Heart left ventricle (tissue), 13 donors: ENCODE measurements around the gene SORCS2.

ENCODE experiments used
- CTCF ChIP-seq, 12 donors: fragments of 200-600 bp; sonication (generic) in 4 of 12; IDR thresholded peaks; one replicate each; pipeline versions ENCODE4 v1.5.0 to v1.8.0; 2018 to 2022; ENCODE audit warnings: antibody characterized with exemption in 12 of 12, mild to moderate bottlenecking in 5 of 12
- POLR2A ChIP-seq, 2 donors: fragments of 450-650 bp; IDR thresholded peaks; one replicate each; pipeline ENCODE4 v1.6.1; 2017; ENCODE audit warnings: antibody characterized with exemption in 2 of 2, mild to moderate bottlenecking in 2 of 2, moderate library complexity in 2 of 2
- donor health status: ischemic (EF 13 %, LVEDD 7.1; RV severe dilation, severe dysfunction).
- donor health status: DM: no; HTN: yes; CAD: no.
- donor health status: DM: no; HTN: no; CAD: no.
- donor health status: ischemic (EF 25% LVEDD 6.9; RV normal size, moderate dysfunction).
- donor health status: ischemic (EF 25% LVEDD 5.7; RV mildly dilated, moderate dysfunction).
- donor health status: ischemic (EF 35%, LVEDD 5.7; RV mildly dilated, moderate dysfunction).
- donor health status: nonischemic (EF 11% LVEDD 7.7; RV severe dilation, severe dysfunction).
- donor health status: DM: yes; HTN: yes; CAD: no.
- donor health status: PGD.
- donor health status: ischemic (EF 29% LVEDD 5.4; RV normal size, mild dysfunction).
- donor health status: nonischemic (EF 23%, LVEDD 6.1; RV moderate dilation, normal function).

- no peak for TF ChIP-seq CTCF (IDR thresholded peaks at IDR 0.05)
- no peak for TF ChIP-seq POLR2A (IDR thresholded peaks at IDR 0.05)
Observed at GRCh38 chr4:7704091-7704490, 511.8 kb downstream of the SORCS2 start.
